Activated CD4-positive, alpha-beta T cell treated with anti-CD3 and anti-CD28 coated beads, Interleukin-2, amount 50 U/mL, for 16 hours (primary cell): ENCODE data around the gene COL27A1.

ENCODE experiments used
- DNase-seq: peaks from one replicate; pipeline ENCODE4 v3.0.0-alpha.2; 2020

Gene COL27A1

DNA sequence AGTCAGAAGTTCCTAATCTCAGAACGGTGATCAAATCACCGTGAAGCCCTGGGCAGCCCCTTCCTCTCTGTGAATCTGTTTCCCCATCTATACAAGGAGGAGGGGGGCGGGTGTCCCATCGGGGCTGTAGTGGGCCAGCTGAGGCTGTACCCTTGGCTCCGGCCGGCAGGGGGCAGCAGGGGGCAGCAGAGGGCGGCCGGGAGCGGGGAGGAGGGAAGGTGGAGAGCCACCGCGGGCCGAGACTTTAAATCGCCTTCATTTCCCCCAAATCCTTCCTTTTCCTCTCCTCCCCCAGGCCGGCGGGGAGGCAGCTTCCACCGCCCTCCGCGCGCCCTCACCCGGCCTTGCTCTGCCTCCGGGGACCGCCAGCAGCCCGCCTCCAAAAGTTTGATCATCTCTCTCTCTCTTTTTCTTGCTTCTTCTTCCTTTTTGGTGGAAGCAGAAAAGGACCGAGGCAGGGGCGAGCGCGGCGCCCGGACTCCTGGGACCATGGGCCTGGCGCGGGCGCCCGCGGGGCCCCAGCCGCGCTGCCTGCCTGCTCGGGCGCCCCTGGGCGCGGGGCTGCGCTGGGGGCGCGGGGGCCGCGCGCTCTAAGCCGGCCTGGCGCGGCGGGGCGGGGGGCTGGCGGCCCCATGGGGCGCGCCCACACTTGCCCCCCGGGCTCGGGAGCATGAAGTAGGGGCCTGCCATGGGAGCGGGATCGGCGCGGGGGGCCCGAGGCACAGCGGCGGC lies at the start of gene COL27A1:
COL27A1 (plus strand) TSS at position 275 of the 732 bp plus-strand sequence; CDS start at position 689, 414 bp downstream.
- DNase-seq: peak; percentile 85

DNA sequence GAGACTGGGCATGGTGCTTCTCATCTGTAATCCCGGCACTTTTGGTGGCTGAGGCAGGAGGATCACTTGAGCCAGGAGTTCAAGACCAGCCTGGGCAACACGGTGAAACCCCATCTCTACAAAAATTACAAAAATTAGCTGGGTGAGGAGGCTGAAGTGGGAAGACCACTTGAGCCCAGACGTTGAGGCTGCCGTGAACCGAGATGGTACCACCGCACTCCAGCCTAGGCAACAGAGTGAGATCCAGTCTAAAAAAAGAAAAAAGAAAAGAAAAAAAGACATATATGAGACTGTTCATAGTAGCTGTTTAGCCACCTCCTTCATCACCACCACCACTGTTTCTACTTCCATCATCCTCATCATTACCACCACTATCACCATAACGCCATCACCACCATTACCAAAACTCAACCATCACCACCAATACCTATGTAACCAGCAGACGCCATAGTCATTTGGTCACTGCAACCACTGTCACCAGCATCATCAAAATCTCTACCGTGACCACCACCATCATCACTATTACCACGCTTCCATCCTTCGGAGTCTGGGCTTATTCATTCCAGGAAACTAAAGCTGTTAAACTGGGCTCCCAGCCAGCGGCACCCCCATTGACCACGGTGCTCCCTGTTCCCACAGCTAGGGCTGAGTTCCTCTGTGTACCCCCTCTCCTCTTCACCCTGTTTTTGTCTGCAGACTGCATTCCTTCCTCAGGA lies 47.9 kb upstream of the COL27A1 start:
- no peak for DNase-seq

DNA sequence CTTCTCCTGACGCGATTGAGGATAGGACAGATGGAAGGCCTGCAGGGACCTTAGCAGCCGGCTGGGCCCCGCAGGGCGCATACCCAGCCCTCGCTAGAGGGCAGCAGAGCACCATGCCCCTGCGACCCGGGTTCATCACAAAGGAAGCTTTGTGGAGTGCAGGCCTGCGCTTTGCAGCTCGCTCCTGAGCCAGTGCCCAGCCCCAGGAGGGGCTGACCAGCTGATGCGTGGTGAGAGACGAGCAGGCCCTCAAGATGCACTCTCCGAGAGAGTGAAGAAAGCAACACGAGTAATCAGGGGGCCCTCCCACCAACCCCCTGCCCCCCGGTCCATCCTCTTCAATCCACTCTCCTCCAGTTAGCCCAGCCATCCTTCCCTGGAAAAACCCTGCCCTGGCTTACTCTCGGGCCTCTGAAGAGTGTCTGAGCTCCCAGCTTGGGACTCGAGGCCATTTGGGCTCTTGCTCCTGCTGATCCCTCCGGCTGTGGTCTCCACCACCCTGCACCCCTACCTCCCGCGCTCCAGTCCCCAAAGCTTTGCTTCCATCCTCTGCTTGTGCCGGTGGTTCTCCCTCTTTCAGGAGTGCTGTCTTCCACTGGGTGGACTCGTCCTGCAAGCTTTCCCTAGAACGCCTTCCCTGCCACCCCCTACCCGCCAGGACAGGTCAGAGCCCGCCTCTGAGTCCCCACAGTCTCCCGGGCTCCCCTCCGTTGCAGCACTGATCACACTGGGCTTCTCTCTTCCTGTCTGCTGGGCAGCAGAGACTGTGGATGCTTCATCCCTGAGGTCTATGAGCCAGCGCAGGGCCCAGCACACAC lies 47.1 kb upstream of the COL27A1 start:
- peak; percentile 68 for DNase-seq

DNA sequence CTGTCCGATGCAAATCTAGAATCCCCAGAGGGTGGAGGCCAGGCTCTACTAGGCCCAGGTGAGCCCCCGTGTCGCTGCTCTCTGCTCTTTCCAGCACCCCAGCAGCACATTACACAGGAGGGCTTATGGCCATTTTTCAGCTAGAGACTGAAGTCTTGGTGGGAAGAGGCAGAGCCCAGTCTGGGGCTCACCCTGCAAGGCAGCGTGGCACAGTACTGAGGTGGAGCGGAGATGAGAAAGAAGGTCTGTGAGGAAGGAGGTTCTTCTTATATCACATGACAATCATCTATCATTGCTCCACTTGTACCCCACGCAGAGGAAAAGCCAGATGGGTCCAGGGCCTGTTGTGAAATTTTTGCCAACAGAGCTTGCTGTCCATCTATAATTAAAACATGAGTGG lies 46.2 kb upstream of the COL27A1 start:
- no peak for DNase-seq

DNA sequence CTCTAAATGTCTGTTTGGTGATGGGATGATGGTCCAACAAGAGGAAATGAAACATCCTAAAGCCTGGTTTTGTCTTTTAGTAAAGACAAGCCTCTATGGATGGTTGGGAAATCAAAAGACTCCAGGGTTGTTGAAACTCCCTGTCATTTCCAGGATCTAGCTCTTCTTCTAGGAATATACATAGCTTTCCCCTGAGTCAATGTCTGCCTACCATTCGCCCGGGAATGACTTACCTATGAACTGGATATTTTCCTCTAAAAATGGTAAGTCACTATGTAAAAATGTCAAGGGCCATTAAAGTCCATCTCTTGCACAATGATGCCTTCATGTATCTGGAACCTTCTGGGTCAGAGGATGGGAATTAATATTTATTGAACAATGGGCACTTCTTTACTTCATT lies 45.2 kb upstream of the COL27A1 start:
- DNase-seq: no peak

DNA sequence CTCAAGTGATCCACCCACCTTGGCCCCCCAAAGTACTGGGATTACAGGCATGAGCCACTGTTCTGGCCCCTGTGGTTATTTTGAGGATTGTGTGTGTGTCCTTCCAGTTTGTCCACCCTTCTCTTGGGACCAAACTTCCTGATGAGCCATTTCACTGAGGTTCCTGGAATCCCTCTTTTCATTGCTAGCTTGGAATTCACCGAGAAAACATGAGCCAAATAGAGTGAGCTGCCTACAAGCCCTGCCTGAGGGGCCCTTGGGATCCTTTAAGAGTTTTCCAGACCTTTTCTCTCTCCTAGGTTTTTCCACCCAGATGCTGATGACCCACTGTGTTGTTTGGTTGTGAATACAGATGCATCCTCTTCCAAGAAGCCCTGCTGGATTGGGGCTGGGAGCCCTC lies 43.0 kb upstream of the COL27A1 start:
- DNase-seq: no peak

GRCh38 chr9:114112778-114113584 lies 42.4 kb upstream of the COL27A1 start:
- DNase-seq: no peak

DNA sequence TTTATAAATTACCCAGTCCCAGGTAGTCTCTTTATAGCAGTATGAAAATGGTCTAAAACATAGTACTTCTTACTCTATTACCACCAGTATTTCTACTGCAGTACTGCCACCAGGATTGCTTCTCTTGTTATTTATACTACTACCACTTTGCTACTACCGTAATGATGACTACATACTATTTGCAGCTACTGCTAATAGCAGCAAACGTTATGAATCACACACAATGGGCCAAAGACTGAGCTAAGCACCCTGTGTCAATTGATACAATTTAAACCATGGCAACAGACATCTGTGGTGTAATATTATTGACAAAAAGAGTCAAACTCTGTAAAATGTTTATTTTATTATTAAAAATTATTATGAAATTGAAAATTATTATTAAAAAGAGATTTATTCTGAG lies 41.0 kb upstream of the COL27A1 start:
- DNase-seq: no peak

DNA sequence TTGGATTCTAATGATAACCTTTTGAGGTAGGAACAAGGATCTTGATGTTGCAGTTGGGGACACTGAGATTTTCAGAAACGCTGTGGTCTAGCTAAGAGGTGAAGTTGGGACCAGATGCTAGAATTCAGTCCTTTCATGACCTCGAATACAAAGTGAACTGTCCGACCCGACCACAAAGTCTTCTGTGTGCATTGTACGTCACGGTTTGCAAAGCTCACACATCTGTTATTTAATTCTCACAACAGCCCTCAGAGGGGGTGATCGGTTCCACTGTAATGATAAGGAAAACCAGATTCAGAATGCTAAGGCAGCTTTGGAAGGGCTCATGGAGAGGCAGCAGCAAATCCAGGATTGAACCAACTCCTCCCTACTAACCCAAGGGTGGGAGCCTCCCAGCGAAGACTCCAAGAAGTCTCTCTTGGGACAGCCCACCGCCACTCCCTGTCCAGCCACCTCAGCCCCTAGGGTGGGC lies 39.6 kb upstream of the COL27A1 start:
- DNase-seq: no peak

DNA sequence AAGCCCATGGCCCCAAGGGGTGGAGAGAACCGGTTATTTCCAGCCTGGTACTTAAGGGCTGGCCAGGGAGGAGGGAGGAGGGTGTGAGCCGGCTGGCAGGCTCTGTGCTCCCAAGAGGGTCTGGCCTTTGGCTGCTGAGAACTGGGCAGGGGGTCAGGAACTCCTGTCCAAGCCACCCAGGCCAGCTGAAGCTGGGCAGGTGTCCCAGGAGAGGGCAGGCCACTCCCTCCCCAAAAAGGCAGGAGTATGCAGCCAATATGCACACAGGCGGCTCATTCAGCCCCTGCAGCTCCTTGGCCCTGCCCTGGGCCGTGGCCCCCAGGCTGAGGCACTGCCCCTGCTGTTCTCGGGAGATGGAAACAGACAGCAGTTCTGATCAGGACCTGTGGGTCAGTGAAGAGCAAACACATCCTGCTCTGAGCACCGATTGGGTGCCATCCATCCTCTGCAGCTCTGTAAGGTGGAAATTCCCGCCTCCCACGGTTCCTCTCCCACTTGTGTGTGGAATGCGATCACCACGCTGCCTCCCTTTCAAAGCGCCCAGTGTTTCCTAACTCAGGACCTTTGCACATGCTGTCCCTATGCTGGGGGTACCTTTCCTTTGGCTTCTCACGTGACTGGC lies 39.1 kb upstream of the COL27A1 start:
- no peak for DNase-seq

GRCh38 chr9:114117614-114117995 lies 37.7 kb upstream of the COL27A1 start:
- no peak for DNase-seq

DNA sequence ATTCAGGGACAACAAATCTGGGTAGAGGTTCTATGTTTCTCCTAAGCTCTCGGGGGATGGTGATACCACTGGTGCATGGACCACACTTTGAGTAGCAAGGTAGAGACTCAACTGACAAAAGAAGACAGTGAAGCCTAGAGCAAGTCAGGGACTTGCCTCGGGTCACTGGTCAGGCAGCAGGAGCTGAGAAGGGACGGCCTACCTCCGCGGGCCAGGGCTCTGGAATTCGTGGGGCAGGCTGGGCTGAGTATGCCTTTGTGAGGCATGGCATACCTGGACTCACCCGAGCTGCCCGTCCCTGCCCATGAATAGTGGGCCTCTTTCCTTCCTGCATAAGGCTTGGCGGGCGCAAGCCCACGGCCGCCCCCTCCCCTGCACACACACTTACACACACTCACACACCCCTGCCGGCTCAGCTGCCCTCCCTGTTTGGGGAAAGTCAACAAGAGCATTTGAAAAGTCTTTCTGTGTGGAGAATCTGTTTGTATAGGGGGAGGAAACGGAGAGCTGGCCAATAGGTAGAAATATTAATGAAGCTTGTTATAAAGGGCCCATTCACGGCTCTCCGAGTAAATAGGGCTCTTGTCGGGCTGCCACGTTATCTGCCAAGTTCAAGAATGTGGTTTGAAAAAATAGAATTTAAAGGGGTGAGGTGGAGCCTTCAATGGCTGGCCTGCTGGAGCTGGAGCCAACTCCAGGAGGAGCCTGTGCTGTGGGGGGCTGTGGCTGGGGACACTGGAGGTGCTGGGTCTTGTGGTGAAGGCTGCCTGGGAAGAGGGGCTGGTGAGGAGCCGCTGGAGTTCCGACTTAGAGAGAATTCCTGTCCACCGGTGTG lies 37.1 kb upstream of the COL27A1 start:
- DNase-seq: no peak

DNA sequence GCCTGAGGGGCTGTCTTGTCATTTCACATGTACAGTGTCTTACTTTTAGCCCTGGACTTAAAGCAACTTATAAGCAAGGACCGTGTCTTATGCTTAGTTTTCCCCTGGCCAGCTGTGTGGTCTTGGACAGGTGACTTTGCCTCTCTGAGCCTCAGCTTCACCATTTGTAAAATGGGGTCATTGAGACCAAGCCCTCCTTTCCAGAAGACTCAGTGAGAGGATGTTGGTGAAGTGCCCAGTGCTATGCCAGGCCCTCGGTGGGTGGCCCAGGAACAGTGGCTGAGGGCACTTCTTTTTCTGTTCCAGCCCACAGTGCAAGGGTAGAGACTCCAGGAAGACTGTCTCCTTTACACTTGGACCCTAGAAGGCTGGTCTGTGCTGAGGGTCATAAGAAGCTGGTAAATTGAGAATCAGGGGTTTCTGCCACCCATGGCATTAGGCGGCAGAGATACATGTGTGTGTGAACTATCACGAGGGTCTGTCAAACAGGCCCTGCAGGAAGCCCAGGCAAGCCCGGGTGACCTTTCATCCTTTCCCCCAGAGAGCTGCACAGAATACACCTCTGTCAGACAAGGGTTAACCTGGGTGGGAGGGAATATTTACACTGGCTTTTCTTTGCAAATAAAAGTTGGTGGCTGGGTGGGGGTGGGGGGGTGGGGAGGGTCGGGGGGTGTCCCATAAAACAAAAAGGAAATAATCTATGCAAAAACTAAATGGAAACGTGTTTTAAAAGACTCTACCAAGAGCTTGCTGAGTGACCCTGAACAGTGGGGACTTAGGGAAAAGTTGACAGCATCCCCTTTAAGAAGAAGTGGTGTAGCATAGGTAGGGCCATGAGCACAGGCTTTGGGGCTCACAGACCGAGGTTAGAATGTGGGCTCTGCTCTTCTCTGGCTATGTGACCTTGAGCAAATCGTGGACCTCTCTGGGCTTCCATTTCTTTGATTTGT lies 35.8 kb upstream of the COL27A1 start:
- no peak for DNase-seq

- DNase-seq: no peak
Observed at GRCh38 chr9:114120192-114121014, 34.9 kb upstream of the COL27A1 start.

GRCh38 chr9:114121227-114122135 lies 33.9 kb upstream of the COL27A1 start:
- no peak for DNase-seq

- no peak for DNase-seq
Observed at GRCh38 chr9:114122136-114123027, 33.0 kb upstream of the COL27A1 start.
